ENCODE results near the gene TFEC. TPM values are rescaled to one million over a fixed set of nuclear protein-coding genes. Genes with fewer than 3 reads are reported as not detected.

Gene TFEC
- total RNA-seq, 1 donor from 2014 or later, result not detected

GRCh38 chr7:115976651-115977050 lies 53.9 kb downstream of the TFEC start:
- Mint-ChIP-seq H3K27me3 (ENCODE audit: unreplicated experiment) (peaks cover 4% of the 10 kb centered on the region), H3K4me3 (ENCODE audit: unreplicated experiment) (no peak overlapping the region), H3K36me3 (ENCODE audit: unreplicated experiment) (no peaks in the 10 kb centered on the region), H3K4me1 (ENCODE audit: unreplicated experiment) (no peaks in the 10 kb centered on the region), H3K9me3 (ENCODE audit: unreplicated experiment) (no peaks in the 10 kb centered on the region), H3K27ac (ENCODE audit: unreplicated experiment) (no peak overlapping the region)
- no peak for TF ChIP-seq CTCF (IDR thresholded peaks at IDR 0.05)
- DNase-seq (ENCODE audit: extremely low spot score, unreplicated experiment), result no peak

GRCh38 chr7:115975766-115976165 lies 54.8 kb downstream of the TFEC start:
- no peak overlapping the region for H3K4me3 Mint-ChIP-seq (ENCODE audit: unreplicated experiment)
- H3K9me3 Mint-ChIP-seq (ENCODE audit: unreplicated experiment), result no peaks in the 10 kb centered on the region
- H3K27ac Mint-ChIP-seq (ENCODE audit: unreplicated experiment), result no peak overlapping the region
- no peaks in the 10 kb centered on the region for H3K4me1 Mint-ChIP-seq (ENCODE audit: unreplicated experiment)
- peaks cover 4% of the 10 kb centered on the region for H3K27me3 Mint-ChIP-seq (ENCODE audit: unreplicated experiment)
- no peak for TF ChIP-seq CTCF (IDR thresholded peaks at IDR 0.05)
- no peak for DNase-seq (ENCODE audit: extremely low spot score, unreplicated experiment)
- no peaks in the 10 kb centered on the region for H3K36me3 Mint-ChIP-seq (ENCODE audit: unreplicated experiment)

- H3K9me3 Mint-ChIP-seq (ENCODE audit: unreplicated experiment), result no peaks in the 10 kb centered on the region
- H3K4me1 Mint-ChIP-seq (ENCODE audit: unreplicated experiment), result no peaks in the 10 kb centered on the region
- no peak for DNase-seq (ENCODE audit: extremely low spot score, unreplicated experiment)
- no peak for TF ChIP-seq CTCF (IDR thresholded peaks at IDR 0.05)
- H3K4me3 Mint-ChIP-seq (ENCODE audit: unreplicated experiment), result no peak overlapping the region
- H3K27ac Mint-ChIP-seq (ENCODE audit: unreplicated experiment), result no peak overlapping the region
- no peaks in the 10 kb centered on the region for H3K36me3 Mint-ChIP-seq (ENCODE audit: unreplicated experiment)
- peaks cover 4% of the 10 kb centered on the region for H3K27me3 Mint-ChIP-seq (ENCODE audit: unreplicated experiment)
Measured at GRCh38 chr7:115973406-115973805, 57.2 kb downstream of the TFEC start.

GRCh38 chr7:115971506-115971905 lies 59.1 kb downstream of the TFEC start:
- H3K4me3 Mint-ChIP-seq (ENCODE audit: unreplicated experiment), result no peak overlapping the region
- no peaks in the 10 kb centered on the region for H3K36me3 Mint-ChIP-seq (ENCODE audit: unreplicated experiment)
- no peak for DNase-seq (ENCODE audit: extremely low spot score, unreplicated experiment)
- no peak for TF ChIP-seq CTCF (IDR thresholded peaks at IDR 0.05)
- no peak overlapping the region for H3K27ac Mint-ChIP-seq (ENCODE audit: unreplicated experiment)
- H3K27me3 Mint-ChIP-seq (ENCODE audit: unreplicated experiment), result no peaks in the 10 kb centered on the region
- H3K9me3 Mint-ChIP-seq (ENCODE audit: unreplicated experiment), result no peaks in the 10 kb centered on the region
- no peaks in the 10 kb centered on the region for H3K4me1 Mint-ChIP-seq (ENCODE audit: unreplicated experiment)

- no peak overlapping the region for H3K27ac Mint-ChIP-seq (ENCODE audit: unreplicated experiment)
- DNase-seq (ENCODE audit: extremely low spot score, unreplicated experiment), result no peak
- H3K4me1 Mint-ChIP-seq (ENCODE audit: unreplicated experiment), result peaks cover 14% of the 10 kb centered on the region
- no peaks in the 10 kb centered on the region for H3K27me3 Mint-ChIP-seq (ENCODE audit: unreplicated experiment)
- no peaks in the 10 kb centered on the region for H3K36me3 Mint-ChIP-seq (ENCODE audit: unreplicated experiment)
- no peak overlapping the region for H3K4me3 Mint-ChIP-seq (ENCODE audit: unreplicated experiment)
- no peak for TF ChIP-seq CTCF (IDR thresholded peaks at IDR 0.05)
- H3K9me3 Mint-ChIP-seq (ENCODE audit: unreplicated experiment), result no peaks in the 10 kb centered on the region
Measured at GRCh38 chr7:115968596-115968995, 62.0 kb downstream of the TFEC start.

All from osteocyte (in vitro differentiated cells).